HG03575 (cell line): ENCODE results near the gene AGL.
"Not testable (repeated sequence)": the region's sequence is repeated elsewhere in the genome, so short reads cannot be mapped to it uniquely, and the experiment has no call there.

Experiments used
- ATAC-seq: cut with Tn5 transposase; IDR thresholded peaks from one replicate; pipeline ENCODE4 v1.9.1; 2021; ENCODE audit not compliant: unreplicated experiment, insufficient number of reproducible peaks, low FRiP score; ENCODE audit errors: extremely low read depth

Gene AGL

GRCh38 chr1:99969260-99969728 lies 119.1 kb downstream of the AGL start:
- ATAC-seq, result peak; percentile 24

- ATAC-seq, result peak; percentile 38
Observed at GRCh38 chr1:99969729-99970621, 119.8 kb downstream of the AGL start, which contains the start of gene SLC35A3. Gene SLC35A3 (plus strand): TSS chr1:99969996. CDS start chr1:99993555, 23,559 bp downstream.

DNA sequence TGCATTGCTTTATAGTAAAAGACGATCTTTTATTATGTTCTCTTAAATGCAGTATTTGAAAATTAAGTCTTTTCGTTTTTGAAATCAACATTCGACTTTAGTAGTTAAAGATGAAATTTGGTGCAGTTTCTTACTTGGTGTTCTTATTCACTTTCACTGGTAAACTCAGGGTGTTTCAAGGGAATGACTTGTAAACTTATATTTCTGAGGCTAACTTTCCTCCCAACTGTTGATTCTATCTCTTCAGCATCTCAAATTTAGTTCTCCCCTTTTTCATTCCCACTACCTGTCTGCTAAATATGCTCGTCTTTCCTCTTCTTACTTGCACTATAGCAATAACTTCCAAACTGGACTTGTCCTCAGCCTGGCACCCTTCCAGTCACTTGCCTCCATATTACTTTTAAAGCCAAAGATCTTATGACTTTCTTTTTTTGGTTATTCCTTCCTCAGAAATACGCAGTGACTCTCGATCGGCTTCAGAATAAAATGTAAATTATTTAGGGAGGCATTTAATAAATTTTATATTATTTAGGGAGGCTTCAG lies 120.6 kb downstream of the AGL start:
- no peak for ATAC-seq

DNA sequence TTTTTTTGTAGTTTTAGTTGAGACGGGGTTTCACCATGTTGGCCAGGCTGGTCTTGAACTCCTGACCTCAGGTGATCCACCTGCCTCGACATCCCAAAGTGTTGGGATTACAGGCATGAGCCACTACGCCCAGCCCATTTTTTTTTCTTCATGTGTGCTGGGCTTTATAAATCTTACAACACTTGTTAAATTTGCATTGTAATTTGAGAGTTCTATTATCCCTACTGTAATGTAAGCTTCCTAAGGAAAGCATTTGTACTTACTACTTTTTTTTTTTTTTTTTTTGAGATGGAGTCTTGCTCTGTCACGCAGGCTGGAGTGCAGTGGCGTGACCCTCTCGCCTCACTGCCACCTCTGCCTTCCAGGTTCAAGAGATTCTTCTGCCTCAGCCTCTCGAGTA lies 121.9 kb downstream of the AGL start:
- not testable (repeated sequence) for ATAC-seq
